Measurements from ENCODE around the gene PLEKHF1.

PLEKHF1 gene

DNA sequence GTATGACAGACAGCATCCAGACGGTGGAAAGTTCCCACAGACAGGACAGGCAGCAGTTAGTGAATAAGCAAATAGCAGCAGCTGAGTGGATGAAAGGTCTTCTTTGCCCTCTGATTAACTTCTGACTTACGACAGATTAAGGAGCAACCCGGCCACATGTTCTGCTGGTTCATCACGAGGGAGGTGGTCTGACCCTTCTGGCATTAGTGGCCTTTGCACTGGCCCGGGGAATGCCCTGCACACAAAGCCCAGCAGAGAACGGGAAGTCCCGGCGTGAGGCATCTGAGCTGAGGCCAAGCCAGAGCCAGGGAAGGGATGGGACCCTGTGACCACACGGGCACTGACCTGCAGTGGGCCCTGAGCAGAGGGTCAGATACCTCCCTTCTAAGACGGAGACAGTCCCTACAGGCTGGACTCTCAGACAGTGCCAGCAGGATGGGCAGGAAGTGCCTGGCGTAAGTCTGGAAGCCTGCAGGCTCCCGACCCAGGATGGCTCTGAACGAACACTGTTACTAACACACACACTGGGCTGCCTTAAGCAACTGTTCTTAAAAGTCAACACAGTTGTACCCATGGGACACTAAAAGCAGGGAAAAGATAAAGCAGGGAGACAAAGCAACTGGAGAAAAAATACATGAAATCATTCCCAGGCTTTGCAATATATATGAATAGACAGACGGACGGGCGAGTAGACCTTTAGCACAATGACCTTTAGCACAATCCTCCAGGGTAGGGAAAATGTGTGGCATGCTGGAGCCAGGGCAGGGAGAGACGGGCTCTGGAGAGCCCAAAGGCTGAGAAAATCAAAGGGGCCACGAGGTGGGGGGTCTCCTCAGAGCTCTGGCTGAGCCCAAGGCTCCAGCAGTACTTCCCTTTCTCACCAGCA is 43.5 kb downstream of the PLEKHF1 start:
- TF ChIP-seq EGR1 (IDR thresholded peaks at IDR 0.05) (no peak), NFIC (IDR thresholded peaks at IDR 0.05) (no peak), YY1 (IDR thresholded peaks at IDR 0.05; ENCODE audit: low read depth) (no peak), TAF1 (IDR thresholded peaks at IDR 0.05; ENCODE audit: low read depth) (no peak), FOXM1 (IDR thresholded peaks at IDR 0.05; ENCODE audit: borderline replicate concordance, low read depth) (no peak), RAD21 (IDR thresholded peaks at IDR 0.05; ENCODE audit: low read depth) (no peak), TEAD4 (IDR thresholded peaks at IDR 0.05) (no peak), TCF12 (IDR thresholded peaks at IDR 0.05; ENCODE audit: low read depth) (no peak), ZBTB7A (IDR thresholded peaks at IDR 0.05; ENCODE audit: low read depth) (no peak), CEBPB (IDR thresholded peaks at IDR 0.05) (no peak)
- TF ChIP-seq, protein P1, sequence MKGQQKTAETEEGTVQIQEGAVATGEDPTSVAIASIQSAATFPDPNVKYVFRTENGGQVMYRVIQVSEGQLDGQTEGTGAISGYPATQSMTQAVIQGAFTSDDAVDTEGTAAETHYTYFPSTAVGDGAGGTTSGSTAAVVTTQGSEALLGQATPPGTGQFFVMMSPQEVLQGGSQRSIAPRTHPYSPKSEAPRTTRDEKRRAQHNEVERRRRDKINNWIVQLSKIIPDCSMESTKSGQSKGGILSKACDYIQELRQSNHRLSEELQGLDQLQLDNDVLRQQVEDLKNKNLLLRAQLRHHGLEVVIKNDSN (IDR thresholded peaks at IDR 0.05) = no peak
- TF ChIP-seq, protein P2, sequence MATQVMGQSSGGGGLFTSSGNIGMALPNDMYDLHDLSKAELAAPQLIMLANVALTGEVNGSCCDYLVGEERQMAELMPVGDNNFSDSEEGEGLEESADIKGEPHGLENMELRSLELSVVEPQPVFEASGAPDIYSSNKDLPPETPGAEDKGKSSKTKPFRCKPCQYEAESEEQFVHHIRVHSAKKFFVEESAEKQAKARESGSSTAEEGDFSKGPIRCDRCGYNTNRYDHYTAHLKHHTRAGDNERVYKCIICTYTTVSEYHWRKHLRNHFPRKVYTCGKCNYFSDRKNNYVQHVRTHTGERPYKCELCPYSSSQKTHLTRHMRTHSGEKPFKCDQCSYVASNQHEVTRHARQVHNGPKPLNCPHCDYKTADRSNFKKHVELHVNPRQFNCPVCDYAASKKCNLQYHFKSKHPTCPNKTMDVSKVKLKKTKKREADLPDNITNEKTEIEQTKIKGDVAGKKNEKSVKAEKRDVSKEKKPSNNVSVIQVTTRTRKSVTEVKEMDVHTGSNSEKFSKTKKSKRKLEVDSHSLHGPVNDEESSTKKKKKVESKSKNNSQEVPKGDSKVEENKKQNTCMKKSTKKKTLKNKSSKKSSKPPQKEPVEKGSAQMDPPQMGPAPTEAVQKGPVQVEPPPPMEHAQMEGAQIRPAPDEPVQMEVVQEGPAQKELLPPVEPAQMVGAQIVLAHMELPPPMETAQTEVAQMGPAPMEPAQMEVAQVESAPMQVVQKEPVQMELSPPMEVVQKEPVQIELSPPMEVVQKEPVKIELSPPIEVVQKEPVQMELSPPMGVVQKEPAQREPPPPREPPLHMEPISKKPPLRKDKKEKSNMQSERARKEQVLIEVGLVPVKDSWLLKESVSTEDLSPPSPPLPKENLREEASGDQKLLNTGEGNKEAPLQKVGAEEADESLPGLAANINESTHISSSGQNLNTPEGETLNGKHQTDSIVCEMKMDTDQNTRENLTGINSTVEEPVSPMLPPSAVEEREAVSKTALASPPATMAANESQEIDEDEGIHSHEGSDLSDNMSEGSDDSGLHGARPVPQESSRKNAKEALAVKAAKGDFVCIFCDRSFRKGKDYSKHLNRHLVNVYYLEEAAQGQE (IDR thresholded peaks at IDR 0.05; ENCODE audit: low read depth) = no peak

- no peak for TF ChIP-seq FOXM1 (IDR thresholded peaks at IDR 0.05; ENCODE audit: borderline replicate concordance, low read depth)
- no peak for TF ChIP-seq CEBPB (IDR thresholded peaks at IDR 0.05)
- TF ChIP-seq TCF12 (IDR thresholded peaks at IDR 0.05; ENCODE audit: low read depth) = no peak
- TF ChIP-seq, protein P1 (IDR thresholded peaks at IDR 0.05) = no peak
- TF ChIP-seq EP300 (IDR thresholded peaks at IDR 0.05; ENCODE audit: borderline replicate concordance) = no peak
- TF ChIP-seq TEAD4 (IDR thresholded peaks at IDR 0.05) = no peak
- TF ChIP-seq TAF1 (IDR thresholded peaks at IDR 0.05; ENCODE audit: low read depth) = no peak
- no peak for TF ChIP-seq RAD21 (IDR thresholded peaks at IDR 0.05; ENCODE audit: low read depth)
- TF ChIP-seq, protein P2 (IDR thresholded peaks at IDR 0.05; ENCODE audit: low read depth) = no peak
- TF ChIP-seq NFIC (IDR thresholded peaks at IDR 0.05) = no peak
- TF ChIP-seq, protein P3, sequence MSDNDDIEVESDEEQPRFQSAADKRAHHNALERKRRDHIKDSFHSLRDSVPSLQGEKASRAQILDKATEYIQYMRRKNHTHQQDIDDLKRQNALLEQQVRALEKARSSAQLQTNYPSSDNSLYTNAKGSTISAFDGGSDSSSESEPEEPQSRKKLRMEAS (IDR thresholded peaks at IDR 0.05) = no peak
- TF ChIP-seq EGR1 (IDR thresholded peaks at IDR 0.05) = no peak
- TF ChIP-seq ZBTB7A (IDR thresholded peaks at IDR 0.05; ENCODE audit: low read depth) = no peak
- TF ChIP-seq CREB1 (IDR thresholded peaks at IDR 0.05; ENCODE audit: low read depth) = no peak
- TF ChIP-seq YY1 (IDR thresholded peaks at IDR 0.05; ENCODE audit: low read depth) = no peak
These were observed 46.4 kb downstream of the PLEKHF1 start for GRCh38 chr19:29711584-29712132.

GRCh38 chr19:29712744-29713516 is 47.7 kb downstream of the PLEKHF1 start:
- no peak for TF ChIP-seq RAD21 (IDR thresholded peaks at IDR 0.05; ENCODE audit: low read depth)
- TF ChIP-seq TAF1 (IDR thresholded peaks at IDR 0.05; ENCODE audit: low read depth) = no peak
- TF ChIP-seq, protein P2 (IDR thresholded peaks at IDR 0.05; ENCODE audit: low read depth) = no peak
- TF ChIP-seq CREB1 (IDR thresholded peaks at IDR 0.05; ENCODE audit: low read depth) = no peak
- TF ChIP-seq TCF12 (IDR thresholded peaks at IDR 0.05; ENCODE audit: low read depth) = no peak
- TF ChIP-seq CEBPB (IDR thresholded peaks at IDR 0.05) = no peak
- TF ChIP-seq, protein P1 (IDR thresholded peaks at IDR 0.05) = no peak
- no peak for TF ChIP-seq EGR1 (IDR thresholded peaks at IDR 0.05)
- no peak for TF ChIP-seq ZBTB7A (IDR thresholded peaks at IDR 0.05; ENCODE audit: low read depth)
